Bladder microvascular endothelial cell (primary cell): ENCODE results near the gene HOXA9. TPM values are rescaled to one million over a fixed set of nuclear protein-coding genes. Genes with fewer than 3 reads are reported as not detected.

ENCODE experiments used
- total RNA-seq: library from RNA; depleted of rRNA; stranded (reverse); fragments of >200 nt; gene quantifications from 2 replicates; pipeline ENCODE4 v1.2.3, GENCODE V29; 2014

The HOXA9 gene
- 5.0 and 5.7 TPM in 2 replicates for total RNA-seq

GRCh38 chr7:27165089-27165995, at the start of gene HOXA9:
HOXA9 (minus strand) TSS chr7:27165537; CDS start chr7:27165457, 80 bp downstream.

GRCh38 chr7:27199849-27200760, 34.8 kb upstream of the HOXA9 start, which contains the start of gene HOXA13:
HOXA13 (minus strand) TSS chr7:27200091; CDS start chr7:27200077, 14 bp downstream.

GRCh38 chr7:27185013-27185853, 19.9 kb upstream of the HOXA9 start, which contains the start of gene HOXA11:
HOXA11 (minus strand) TSS chr7:27185232; CDS start chr7:27185144, 88 bp downstream.

GRCh38 chr7:27173956-27174873, 8.9 kb upstream of the HOXA9 start, which contains the start of gene HOXA10:
HOXA10 (minus strand) TSS chr7:27174320; CDS start chr7:27174306, 14 bp downstream.

GRCh38 chr7:27156508-27156898, 8.8 kb downstream of the HOXA9 start, which contains the start of gene HOXA7:
HOXA7 (minus strand) TSS chr7:27156675; CDS start chr7:27156545, 130 bp downstream.

GRCh38 chr7:27151931-27152815, 13.2 kb downstream of the HOXA9 start, which contains the start of gene HOXA3:
HOXA3 (minus strand) TSS chr7:27152583; CDS start chr7:27110640, 41,943 bp downstream.

GRCh38 chr7:27147199-27148030, 17.9 kb downstream of the HOXA9 start, which contains the start of gene HOXA6:
HOXA6 (minus strand) TSS chr7:27147774; CDS start chr7:27147749, 25 bp downstream.

GRCh38 chr7:27143023-27143949, 22.1 kb downstream of the HOXA9 start, which contains the start of gene HOXA5:
HOXA5 (minus strand) TSS chr7:27143681; CDS start chr7:27143607, 74 bp downstream.

GRCh38 chr7:27130540-27131389, 34.6 kb downstream of the HOXA9 start, which contains the start of gene HOXA4:
HOXA4 (minus strand) TSS chr7:27130757; CDS start chr7:27130733, 24 bp downstream.

Other genes with a start within 250 kb of the HOXA9 start
- gene HOXA1, start 69.5 kb downstream of the HOXA9 start, total RNA-seq, result 0.49 and 0.63 TPM in 2 replicates
- 0.44 and 0.49 TPM in 2 replicates for gene HOXA2, start 62.9 kb downstream of the HOXA9 start, total RNA-seq
- gene HOXA4, start 34.8 kb downstream of the HOXA9 start, total RNA-seq, result 0.16 and 0.57 TPM in 2 replicates
- 7.4 and 8.3 TPM in 2 replicates for gene HOXA5, start 21.9 kb downstream of the HOXA9 start, total RNA-seq
- gene HOXA6, start 17.8 kb downstream of the HOXA9 start, total RNA-seq, result 2.3 and 6.9 TPM in 2 replicates
- gene HOXA3, start 13.0 kb downstream of the HOXA9 start, total RNA-seq, result 0.97 and 2.3 TPM in 2 replicates
- 1.5 and 2.1 TPM in 2 replicates for gene HOXA7, start 8.9 kb downstream of the HOXA9 start, total RNA-seq
- gene HOXA10, start 8.8 kb upstream of the HOXA9 start, total RNA-seq, result 2.3 and 2.6 TPM in 2 replicates
- gene HOXA11, start 19.7 kb upstream of the HOXA9 start, total RNA-seq, result 0.31 and 0.49 TPM in 2 replicates
- gene HOXA13, start 34.6 kb upstream of the HOXA9 start, total RNA-seq, result not detected in 2 replicates
- gene EVX1, start 77.3 kb upstream of the HOXA9 start, total RNA-seq, result not detected in 2 replicates